H1 (cell line): ENCODE measurements around the gene GFRA4. TPM values are rescaled to one million over a fixed set of nuclear protein-coding genes. Genes with fewer than 3 reads are reported as not detected.

ENCODE experiments used
- EZH2 ChIP-seq: fragments of 200-600 bp; sonication (generic); IDR thresholded peaks from 2 replicates; pipeline ENCODE4 v1.7.1; 2012; ENCODE audit warnings: low read depth, mild to moderate bottlenecking, moderate library complexity, low read length, inconsistent platforms; ENCODE audit not compliant: severe bottlenecking
- polyA plus RNA-seq, 7 experiments: library from polyadenylated mRNA; depleted of rRNA in 3 of 7; stranded (reverse) in 5 of 7; unstranded in 2 of 7; fragments of >200 nt in 5 of 7; fragments of 200-250 nt in 2 of 7; gene quantifications; 1 replicate in 5 of 7; 2 replicates in 1 of 7; 4 replicates in 1 of 7; pipeline versions ENCODE4 v1.2.1 to v1.2.3, GENCODE V29; 2011 to 2013; ENCODE audit warnings: missing spikeins in 2 of 7, mixed read lengths in 2 of 7
- total RNA-seq: library from RNA; stranded (reverse); fragmentation: NEBNext Ultra II Directional; extraction: Animal tissue kit (Norgen Biotek cat#: 25700); gene quantifications from 2 replicates; pipeline ENCODE4 v1.2.1, GENCODE V29; 2021

Gene GFRA4
- total and polyA plus RNA-seq, 2 of the 8 experiments (the other 6 are each of a cell fraction or from before 2014, with no cell fraction given), result 0.05 TPM; not detected in 1

DNA sequence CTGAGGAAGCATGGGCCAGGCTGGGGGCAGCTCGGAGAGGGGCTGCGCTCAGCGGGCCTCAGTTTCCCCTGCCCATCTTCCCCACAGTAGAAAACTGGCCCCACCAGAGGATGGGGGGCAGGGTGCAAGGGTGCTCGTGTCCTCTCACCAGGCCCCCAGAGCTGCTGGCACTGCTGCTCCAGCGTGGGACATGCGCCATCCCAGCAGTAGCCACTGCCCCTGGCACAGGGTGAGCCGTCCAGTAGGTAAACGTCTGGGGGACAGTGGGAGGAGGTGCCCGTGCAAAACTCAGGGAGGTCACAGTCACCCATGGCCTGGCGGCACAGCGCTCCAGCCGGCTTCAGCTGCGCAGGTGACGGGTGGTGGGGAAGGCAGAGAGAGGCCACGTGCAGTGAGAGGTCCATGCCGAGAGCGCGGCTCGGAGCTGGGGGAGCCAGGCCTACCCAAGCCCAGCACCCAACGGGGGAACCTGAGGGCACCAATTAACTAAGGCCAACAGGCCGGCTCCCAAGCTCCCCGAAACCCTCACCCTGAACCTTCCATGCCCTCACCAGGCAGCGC is 8.9 kb upstream of the GFRA4 start (continued):
- no peak for TF ChIP-seq EZH2
